ENCODE results near the gene COMT. TPM values are rescaled to one million over a fixed set of nuclear protein-coding genes. Genes with fewer than 3 reads are reported as not detected.

The COMT gene
- 340 and 403 TPM in 2 replicates for total RNA-seq

GRCh38 chr22:19941365-19942082 lies at the start of gene COMT, which contains the start of gene TXNRD2:
COMT (plus strand) TSS chr22:19941772; CDS start chr22:19962527, 20,755 bp downstream.
TXNRD2 (minus strand) TSS chr22:19941818; CDS start chr22:19941803, 15 bp downstream.

GRCh38 chr22:20016734-20017621 lies 75.4 kb downstream of the COMT start, which contains the start of gene ARVCF:
ARVCF (minus strand) TSS chr22:20016823; CDS start chr22:19990794, 26,029 bp downstream.

Other genes with a start within 250 kb of the COMT start
- 12.1 and 39.2 TPM in 2 replicates for gene SEPTIN5, start 227.3 kb upstream of the COMT start, total RNA-seq
- gene GP1BB, start 218.2 kb upstream of the COMT start, total RNA-seq, result 0.77 and 2.5 TPM in 2 replicates
- under 0.01 and 0.85 TPM in 2 replicates for gene TBX1, start 181.0 kb upstream of the COMT start, total RNA-seq
- gene GNB1L, start 86.9 kb upstream of the COMT start, total RNA-seq, result 3.1 and 6.9 TPM in 2 replicates
- 8.2 and 8.5 TPM in 2 replicates for gene RTL10, start 86.9 kb upstream of the COMT start, total RNA-seq
- 13.5 and 17.4 TPM in 2 replicates for gene TXNRD2, start within 50 bp of the COMT start, total RNA-seq
- 6.5 and 11.3 TPM in 2 replicates for gene ARVCF, start 75.1 kb downstream of the COMT start, total RNA-seq
- gene TANGO2, start 79.3 kb downstream of the COMT start, total RNA-seq, result 49.7 and 53.6 TPM in 2 replicates
- gene DGCR8, start 138.5 kb downstream of the COMT start, total RNA-seq, result 14.9 and 33.7 TPM in 2 replicates
- 194 and 470 TPM in 2 replicates for gene RANBP1, start 174.3 kb downstream of the COMT start, total RNA-seq
- 31.2 and 52.7 TPM in 2 replicates for gene TRMT2A, start 175.5 kb downstream of the COMT start, total RNA-seq
- 5.1 and 6.3 TPM in 2 replicates for gene ZDHHC8, start 190.0 kb downstream of the COMT start, total RNA-seq
- 0.38 and 0.56 TPM in 2 replicates for gene CCDC188, start 209.3 kb downstream of the COMT start, total RNA-seq

All from regular cardiac myocyte (primary cell).